HL-60 (cell line): Measurements from ENCODE around the gene THUMPD3.

ENCODE experiments used
- DNase-seq, 2 experiments: peaks; one replicate each; pipeline ENCODE4 v3.0.0-alpha.2; 2010 to 2020; ENCODE audit warnings: low read depth in 1 of 2, low spot score in 1 of 2
- H3K27ac ChIP-seq: fragments of 250-450 bp; sonication (Bioruptor Pico); replicated peaks from 2 replicates; pipeline ENCODE4 v1.5.1; 2020; ENCODE audit warnings: mild to moderate bottlenecking, moderate library complexity
- H3K27me3 ChIP-seq: fragments of 250-450 bp; sonication (Bioruptor Pico); 2 replicates; pipeline ENCODE4 v1.5.1; 2021; ENCODE audit warnings: mild to moderate bottlenecking, moderate library complexity; ENCODE audit not compliant: insufficient read depth, poor library complexity, severe bottlenecking
- H3K4me3 ChIP-seq: replicated peaks from 2 replicates; pipeline ENCODE4 v1.5.1; 2011; ENCODE audit warnings: mild to moderate bottlenecking, control low read depth, low read length; ENCODE audit not compliant: insufficient read depth
- CTCF ChIP-seq: IDR thresholded peaks from one replicate; pipeline ENCODE4 v1.5.1; 2011; ENCODE audit warnings: low read length, control low read depth, inconsistent platforms; ENCODE audit not compliant: insufficient read depth
- GABPA ChIP-seq: IDR thresholded peaks from 2 replicates; pipeline ENCODE4 v1.6.1; 2012; ENCODE audit warnings: low read depth
- POLR2AphosphoS5 ChIP-seq: IDR thresholded peaks from 2 replicates; pipeline ENCODE4 v1.6.1; 2012; ENCODE audit warnings: low read depth
- SPI1 ChIP-seq: IDR thresholded peaks from 2 replicates; pipeline ENCODE4 v1.6.1; 2012; ENCODE audit warnings: low read depth, mild to moderate bottlenecking, borderline replicate concordance
- TF ChIP-seq, protein P1 (sequence below): IDR thresholded peaks from 2 replicates; pipeline ENCODE4 v1.6.1; 2012; ENCODE audit warnings: low read depth; ENCODE audit not compliant: insufficient replicate concordance

THUMPD3 gene

DNA sequence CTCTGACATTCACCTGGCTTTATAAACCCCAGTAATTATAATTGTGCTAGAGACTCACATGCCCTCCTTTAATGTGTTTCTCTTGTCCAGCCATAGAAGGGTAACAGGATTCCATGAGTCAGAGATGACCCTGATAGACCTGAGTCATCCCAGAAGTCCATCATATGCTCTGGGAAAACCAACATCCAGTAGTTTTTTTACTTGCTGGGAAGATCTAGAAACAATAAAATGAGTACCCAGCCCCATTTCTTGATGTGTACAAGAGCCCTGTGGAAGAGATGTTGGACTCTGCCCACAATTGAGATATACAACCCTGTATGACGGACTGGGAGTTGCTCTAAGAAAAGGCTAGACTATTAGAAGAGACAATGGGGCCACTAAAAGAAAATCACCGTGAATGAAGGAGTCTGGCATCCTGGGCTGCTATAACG lies 22.4 kb upstream of the THUMPD3 start:
- H3K4me3 ChIP-seq: no peak overlapping the region
- H3K27me3 ChIP-seq: no peaks in the 10 kb centered on the region
- no peak overlapping the region for H3K27ac ChIP-seq
- TF ChIP-seq CTCF (no peak), GABPA (no peak), POLR2AphosphoS5 (no peak)
- TF ChIP-seq, protein P1, sequence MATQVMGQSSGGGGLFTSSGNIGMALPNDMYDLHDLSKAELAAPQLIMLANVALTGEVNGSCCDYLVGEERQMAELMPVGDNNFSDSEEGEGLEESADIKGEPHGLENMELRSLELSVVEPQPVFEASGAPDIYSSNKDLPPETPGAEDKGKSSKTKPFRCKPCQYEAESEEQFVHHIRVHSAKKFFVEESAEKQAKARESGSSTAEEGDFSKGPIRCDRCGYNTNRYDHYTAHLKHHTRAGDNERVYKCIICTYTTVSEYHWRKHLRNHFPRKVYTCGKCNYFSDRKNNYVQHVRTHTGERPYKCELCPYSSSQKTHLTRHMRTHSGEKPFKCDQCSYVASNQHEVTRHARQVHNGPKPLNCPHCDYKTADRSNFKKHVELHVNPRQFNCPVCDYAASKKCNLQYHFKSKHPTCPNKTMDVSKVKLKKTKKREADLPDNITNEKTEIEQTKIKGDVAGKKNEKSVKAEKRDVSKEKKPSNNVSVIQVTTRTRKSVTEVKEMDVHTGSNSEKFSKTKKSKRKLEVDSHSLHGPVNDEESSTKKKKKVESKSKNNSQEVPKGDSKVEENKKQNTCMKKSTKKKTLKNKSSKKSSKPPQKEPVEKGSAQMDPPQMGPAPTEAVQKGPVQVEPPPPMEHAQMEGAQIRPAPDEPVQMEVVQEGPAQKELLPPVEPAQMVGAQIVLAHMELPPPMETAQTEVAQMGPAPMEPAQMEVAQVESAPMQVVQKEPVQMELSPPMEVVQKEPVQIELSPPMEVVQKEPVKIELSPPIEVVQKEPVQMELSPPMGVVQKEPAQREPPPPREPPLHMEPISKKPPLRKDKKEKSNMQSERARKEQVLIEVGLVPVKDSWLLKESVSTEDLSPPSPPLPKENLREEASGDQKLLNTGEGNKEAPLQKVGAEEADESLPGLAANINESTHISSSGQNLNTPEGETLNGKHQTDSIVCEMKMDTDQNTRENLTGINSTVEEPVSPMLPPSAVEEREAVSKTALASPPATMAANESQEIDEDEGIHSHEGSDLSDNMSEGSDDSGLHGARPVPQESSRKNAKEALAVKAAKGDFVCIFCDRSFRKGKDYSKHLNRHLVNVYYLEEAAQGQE: no peak
- no peak for DNase-seq

DNA sequence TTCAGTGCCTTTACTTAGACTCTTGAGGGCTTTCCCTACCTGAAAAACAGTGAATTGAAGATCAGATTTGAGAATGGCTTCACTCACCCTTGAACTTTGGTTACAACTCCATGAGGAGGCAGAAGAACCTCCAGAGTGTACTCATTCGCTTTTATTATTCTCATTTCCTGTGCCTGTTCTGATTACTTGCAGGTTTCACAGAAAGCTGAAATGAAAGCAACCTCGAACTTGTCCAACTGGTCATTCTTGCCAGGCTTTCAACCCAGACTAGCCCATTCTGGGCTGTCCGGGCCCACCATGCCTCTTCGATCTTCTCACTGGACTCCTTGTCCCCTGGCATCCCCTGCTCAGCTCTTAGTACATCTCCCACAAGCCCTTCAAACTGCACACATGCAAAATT lies 20.2 kb upstream of the THUMPD3 start:
- Histone ChIP-seq H3K4me3 (no peak overlapping the region), H3K27me3 (no peaks in the 10 kb centered on the region), H3K27ac (no peak overlapping the region)
- DNase-seq: no peak
- TF ChIP-seq POLR2AphosphoS5 (no peak), GABPA (no peak), CTCF (no peak), SPI1 (no peak)
- TF ChIP-seq, protein P1: no peak

GRCh38 chr3:9343115-9343514 lies 19.7 kb upstream of the THUMPD3 start:
- no peaks in the 10 kb centered on the region for H3K27me3 ChIP-seq
- H3K27ac ChIP-seq: no peak overlapping the region
- no peak for TF ChIP-seq SPI1
- TF ChIP-seq POLR2AphosphoS5: no peak
- no peak for TF ChIP-seq CTCF
- TF ChIP-seq GABPA: no peak
- TF ChIP-seq, protein P1: no peak
- DNase-seq: no peak
- no peak overlapping the region for H3K4me3 ChIP-seq
